ENCODE data around the gene LYST.

- TF ChIP-seq MAX (IDR thresholded peaks at IDR 0.05; ENCODE audit: low read depth, low read length), result no peak
- TF ChIP-seq GABPA (IDR thresholded peaks at IDR 0.05; ENCODE audit: low read depth), result no peak
- no peak for TF ChIP-seq EZH2 (IDR thresholded peaks at IDR 0.05; ENCODE audit: borderline replicate concordance, control insufficient read depth, low read depth, low read length)
Observed at GRCh38 chr1:235808223-235808622, 58.5 kb downstream of the LYST start.
